GM18498 (cell line): ENCODE results near the gene OR52B2.
"Not testable (repeated sequence)": the region's sequence is repeated elsewhere in the genome, so short reads cannot be mapped to it uniquely, and the experiment has no call there.

Experiments used
- ATAC-seq: cut with Tn5 transposase; IDR thresholded peaks from one replicate; pipeline ENCODE4 v1.9.1; 2021; ENCODE audit warnings: mild to moderate bottlenecking, moderate library complexity; ENCODE audit not compliant: unreplicated experiment

Gene OR52B2

DNA sequence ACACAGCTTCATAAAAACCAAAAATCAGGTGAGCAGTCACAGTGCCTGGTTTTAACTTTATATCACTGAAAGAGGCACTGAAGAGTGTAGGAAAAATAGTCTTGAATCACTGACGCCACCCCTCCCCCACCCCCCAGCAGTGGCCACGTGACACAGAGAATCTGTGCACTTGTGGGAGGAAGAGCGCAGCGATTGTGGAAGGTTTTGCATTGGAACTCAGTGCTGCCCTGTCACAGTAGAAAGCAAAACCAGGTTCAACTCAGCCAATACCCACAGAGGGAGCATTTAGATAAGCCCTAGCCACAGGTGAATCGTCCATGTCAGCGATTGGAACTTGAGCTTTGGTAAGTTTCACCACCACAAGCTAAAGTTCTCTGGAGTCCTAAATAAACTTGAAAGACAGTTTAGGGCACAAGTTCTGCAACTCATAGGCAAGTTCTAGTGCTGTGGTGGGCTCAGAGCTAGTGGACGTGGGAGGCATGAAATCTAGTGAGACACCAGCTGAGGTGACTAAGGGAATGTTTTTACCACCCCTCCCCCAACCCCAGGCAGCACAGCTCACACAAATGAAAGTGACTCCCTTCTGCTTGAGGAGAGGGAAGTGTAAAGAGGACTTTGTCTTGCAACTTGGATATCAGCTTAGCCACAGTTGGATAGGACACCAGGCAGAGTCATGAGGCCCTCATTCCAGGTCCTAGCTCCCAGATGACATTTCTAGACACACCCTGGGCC is 13.3 kb downstream of the OR52B2 start:
- no peak for ATAC-seq

DNA sequence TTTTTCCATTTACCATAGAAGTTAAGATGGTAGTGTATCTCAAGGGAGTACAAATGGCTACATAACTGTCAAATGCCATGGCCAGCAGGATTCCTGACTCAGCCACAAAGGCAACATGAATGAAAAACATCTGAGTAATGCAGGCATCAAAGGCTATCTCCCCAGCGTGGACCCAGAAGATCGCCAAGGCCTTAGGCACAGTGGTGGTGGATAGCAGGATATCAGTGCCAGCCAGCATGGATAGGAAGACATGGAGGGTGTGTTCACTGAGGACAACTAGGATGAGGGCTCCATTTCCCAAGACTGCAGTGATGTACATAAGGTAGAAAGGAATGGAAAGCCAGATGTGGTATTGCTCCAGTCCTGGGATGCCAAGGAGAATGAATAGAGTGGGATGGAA is 18.0 kb downstream of the OR52B2 start:
- ATAC-seq, result no peak

DNA sequence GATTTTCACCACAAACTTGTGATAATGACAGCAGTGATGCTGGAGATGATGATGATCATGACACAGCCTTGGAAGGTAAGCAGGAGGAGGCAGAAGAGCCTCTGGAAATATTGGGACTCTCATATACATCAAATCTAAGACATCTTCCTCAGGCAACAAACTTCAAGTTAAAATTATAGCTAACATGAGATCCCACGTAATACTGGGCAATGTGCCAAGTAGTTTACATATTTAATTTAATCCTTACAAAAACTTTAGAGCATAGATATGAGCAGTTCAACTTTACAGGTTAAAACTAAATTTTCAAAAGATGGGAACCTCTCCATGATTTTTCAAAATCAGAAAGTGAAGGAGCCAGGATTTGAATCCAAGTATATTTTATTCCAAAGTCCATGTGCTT is 19.0 kb downstream of the OR52B2 start:
- ATAC-seq, result no peak

DNA sequence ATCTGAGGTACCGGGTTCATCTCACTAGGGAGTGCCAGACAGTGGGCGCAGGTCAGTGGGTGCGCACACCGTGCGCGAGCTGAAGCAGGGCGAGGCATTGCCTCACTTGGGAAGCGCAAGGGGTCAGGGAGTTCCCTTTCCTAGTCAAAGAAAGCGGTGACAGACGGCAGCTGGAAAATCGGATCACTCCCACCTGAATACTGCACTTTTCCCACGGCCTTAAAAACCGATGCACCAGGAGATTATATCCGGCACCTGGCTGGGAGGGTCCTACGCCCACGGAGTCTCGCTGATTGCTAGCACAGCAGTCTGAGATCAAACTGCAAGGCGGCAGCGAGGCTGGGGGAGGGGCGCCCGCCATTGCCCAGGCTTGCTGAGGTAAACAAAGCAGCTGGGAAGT is 26.4 kb downstream of the OR52B2 start:
- not testable (repeated sequence) for ATAC-seq

DNA sequence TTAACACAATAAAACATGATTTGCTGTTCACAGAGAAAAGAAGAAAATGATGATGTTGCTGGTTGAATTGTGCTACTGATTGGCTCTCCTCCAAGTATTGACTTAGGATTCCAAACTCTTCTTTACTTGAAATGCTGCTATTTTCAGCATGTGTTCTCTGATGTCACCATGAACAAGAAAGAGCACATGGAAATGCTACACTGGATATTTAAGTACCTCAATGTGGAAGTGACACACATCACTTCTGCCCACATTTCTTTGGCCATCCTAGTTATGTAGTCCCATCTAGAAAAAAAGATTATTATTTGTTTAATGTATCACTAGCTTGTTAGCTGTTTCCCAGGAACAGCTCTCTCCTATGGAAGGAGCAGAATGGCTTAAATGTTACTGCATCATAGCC is 27.2 kb downstream of the OR52B2 start:
- no peak for ATAC-seq

DNA sequence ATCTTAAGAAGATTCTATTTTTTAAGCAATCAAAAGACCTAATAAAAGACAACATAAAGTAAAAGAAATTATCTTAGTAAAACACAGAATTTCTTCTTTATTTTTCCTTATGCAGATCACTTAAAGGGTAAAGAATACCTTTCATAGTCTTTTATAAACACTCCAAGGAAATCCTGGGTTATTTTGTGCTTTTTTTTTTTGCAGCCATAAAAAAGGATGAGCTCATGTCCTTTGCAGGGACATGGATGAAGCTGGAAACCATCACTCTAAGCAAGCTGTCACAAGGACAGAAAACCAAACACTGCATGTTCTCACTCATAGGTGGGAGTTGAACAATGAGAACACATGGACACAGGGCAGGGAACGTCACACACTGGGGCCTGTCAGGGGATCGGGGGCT is 34.2 kb downstream of the OR52B2 start:
- not testable (repeated sequence) for ATAC-seq

DNA sequence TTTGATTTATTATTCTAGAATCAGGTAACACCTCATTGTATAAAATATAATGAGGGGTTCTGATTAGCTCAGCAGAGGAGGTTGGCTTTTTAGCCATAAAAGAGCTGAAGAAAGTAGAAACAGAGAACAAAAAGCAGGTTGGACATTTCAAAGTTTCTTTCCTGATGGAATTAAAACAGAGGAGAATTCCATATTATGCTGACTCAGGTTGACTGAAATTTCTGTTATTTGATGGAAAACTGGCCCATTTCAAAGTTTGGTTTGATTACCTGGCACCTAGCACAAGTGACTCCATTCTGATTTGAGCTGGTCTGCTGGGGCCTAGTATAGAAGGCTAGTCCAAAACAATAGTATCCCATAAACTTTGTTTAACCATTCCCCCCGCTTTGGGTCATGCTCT is 37.7 kb downstream of the OR52B2 start:
- ATAC-seq, result no peak

DNA sequence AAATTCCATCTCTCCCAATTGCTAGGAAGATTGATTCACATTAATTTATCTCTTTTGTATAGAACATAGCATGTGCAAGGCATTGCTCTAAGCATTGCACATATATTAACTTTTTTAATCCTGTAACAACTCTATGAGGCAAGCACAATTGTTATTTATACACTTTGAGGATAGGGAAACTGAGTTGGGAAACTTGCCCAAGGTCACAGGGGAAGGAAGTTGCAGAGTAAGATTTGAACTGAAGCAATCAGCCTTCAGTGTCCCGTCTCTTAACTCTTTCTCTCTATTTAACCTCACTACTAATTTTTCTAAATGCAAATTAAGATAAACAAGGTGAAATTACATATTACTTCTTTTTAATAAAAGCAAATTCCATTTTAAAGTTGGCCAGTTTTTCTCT is 40.5 kb downstream of the OR52B2 start:
- ATAC-seq, result no peak

DNA sequence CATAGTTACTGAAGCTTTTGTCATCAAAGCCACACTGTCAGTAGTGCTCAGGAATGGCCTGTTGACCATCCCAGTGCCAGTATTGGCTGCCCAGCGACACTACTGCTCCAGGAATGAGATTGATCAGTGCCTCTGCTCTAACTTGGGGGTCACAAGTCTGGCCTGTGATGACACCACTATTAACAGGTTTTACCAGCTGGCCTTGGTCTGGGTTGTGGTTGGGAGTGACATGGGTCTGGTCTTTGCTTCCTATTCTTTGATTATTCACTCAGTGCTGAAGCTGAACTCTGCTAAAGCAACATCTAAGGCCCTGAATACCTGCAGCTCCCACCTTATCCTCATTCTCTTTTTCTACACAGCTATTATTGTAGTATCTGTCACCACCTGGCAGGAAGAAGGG is 41.1 kb downstream of the OR52B2 start:
- no peak for ATAC-seq

DNA sequence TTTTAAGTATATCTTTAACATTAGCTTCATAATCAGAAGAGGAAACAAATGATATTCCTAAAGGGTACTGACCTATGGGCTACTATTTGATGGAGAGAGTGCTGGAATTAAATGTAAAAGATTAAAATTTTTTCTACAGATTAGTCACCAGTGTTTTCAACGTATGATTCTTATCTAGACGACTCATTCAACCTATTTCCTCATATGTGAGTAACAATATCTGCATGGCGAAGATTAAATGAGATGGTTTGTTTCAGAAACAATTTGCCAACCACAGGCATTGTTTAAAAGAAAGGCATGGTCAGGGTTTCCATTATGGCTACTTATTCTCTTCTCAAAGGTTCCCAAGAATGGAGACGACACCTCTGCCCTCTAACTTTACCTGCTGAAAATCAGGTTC is 42.2 kb downstream of the OR52B2 start:
- no peak for ATAC-seq

DNA sequence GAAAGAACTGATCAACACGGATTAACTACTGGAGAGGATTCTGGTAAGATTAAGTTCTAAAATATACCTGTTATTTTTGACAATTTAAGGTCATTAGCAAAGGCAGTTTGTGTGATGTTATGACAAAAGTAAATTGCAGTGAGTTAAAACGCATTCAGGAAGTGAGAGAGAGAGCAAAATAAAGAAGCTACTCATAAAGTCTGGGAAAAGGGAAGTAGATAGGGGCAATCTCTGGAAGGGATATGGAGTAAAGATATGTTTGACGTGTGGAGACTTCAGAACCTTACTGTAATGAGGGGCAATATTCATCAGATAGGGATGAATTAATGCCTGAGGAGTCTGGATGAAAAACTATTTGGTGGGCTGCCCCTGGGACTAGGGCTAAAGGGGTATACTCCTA is 45.9 kb downstream of the OR52B2 start:
- no peak for ATAC-seq
